ENCODE measurements around the gene PI4KA. TPM values are rescaled to one million over a fixed set of nuclear protein-coding genes. Genes with fewer than 3 reads are reported as not detected.

The PI4KA gene
- total and polyA plus RNA-seq, 2 of the 13 experiments (the other 11 are each of a cell fraction or from before 2014, with no cell fraction given): 27.4 to 56.4 TPM

- TF ChIP-seq ZBED4 (CRISPR knock-in tag; IDR thresholded peaks at IDR 0.05; ENCODE audit: borderline replicate concordance) (peak; percentile 55; the same call in 1 of the 2 replicates), CREB3 (CRISPR knock-in tag; IDR thresholded peaks at IDR 0.05) (0 out of 2 replicates have a peak, but pooled peaks have one; percentile 43), ZFYVE20 (CRISPR knock-in tag; IDR thresholded peaks at IDR 0.05; ENCODE audit: borderline replicate concordance, low read depth) (no peak), ZNF33A (CRISPR knock-in tag; IDR thresholded peaks at IDR 0.05; ENCODE audit: borderline replicate concordance) (no peak; the same call in 1 of the 2 replicates), PRDM4 (CRISPR knock-in tag; IDR thresholded peaks at IDR 0.05; ENCODE audit: borderline replicate concordance) (no peak), SAP130 (CRISPR knock-in tag; IDR thresholded peaks at IDR 0.05; ENCODE audit: low read depth) (peak; percentile 98), MYPOP (CRISPR knock-in tag; IDR thresholded peaks at IDR 0.05) (peak; percentile 64; the same call in 1 of the 2 replicates), SMAD1 (CRISPR knock-in tag; IDR thresholded peaks at IDR 0.05; ENCODE audit: borderline replicate concordance, low read depth) (no peak), PLSCR1 (CRISPR knock-in tag; IDR thresholded peaks at IDR 0.05; ENCODE audit: borderline replicate concordance) (no peak), ZNF629 (CRISPR knock-in tag; conservative IDR thresholded peaks at IDR 0.05) (no peak; the same call in 1 of the 2 replicates), ZNF44 (CRISPR knock-in tag; IDR thresholded peaks at IDR 0.05) (no peak), ARNT (IDR thresholded peaks at IDR 0.05) (no peak), POLR2G (IDR thresholded peaks at IDR 0.05; ENCODE audit: low read depth, low read length) (peak; percentile 57; the same call in 1 of the 2 replicates), PAF1 (CRISPR knock-in tag; IDR thresholded peaks at IDR 0.05) (no peak), RBM39 (IDR thresholded peaks at IDR 0.05; ENCODE audit: low read depth, low read length, poor library complexity, severe bottlenecking) (no peak), PHF8 (CRISPR knock-in tag; IDR thresholded peaks at IDR 0.05) (no peak), MXD4 (CRISPR knock-in tag; IDR thresholded peaks at IDR 0.05) (no peak), ZNF460 (CRISPR knock-in tag; IDR thresholded peaks at IDR 0.05; ENCODE audit: borderline replicate concordance) (no peak; the same call in 1 of the 2 replicates), BRD4 (CRISPR knock-in tag; IDR thresholded peaks at IDR 0.05) (no peak), GATAD2A (CRISPR knock-in tag; IDR thresholded peaks at IDR 0.05) (peak; percentile 98), FOSL2 (CRISPR knock-in tag; IDR thresholded peaks at IDR 0.05) (peak; percentile 92)
These were observed 81.0 kb downstream of the PI4KA start (continued) for GRCh38 chr22:20777420-20778177.

All from HepG2 (cell line).